HepG2 (cell line): ENCODE data around the gene AHSG. TPM values are rescaled to one million over a fixed set of nuclear protein-coding genes. Genes with fewer than 3 reads are reported as not detected.

Source experiments
- EED ChIP-seq: sonication (generic); formaldehyde crosslinking; IDR thresholded peaks from 2 replicates; pipeline ENCODE4 v1.5.0; 2020; ENCODE audit warnings: mild to moderate bottlenecking, missing genetic modification reagents
- ETV5 ChIP-seq: IDR thresholded peaks from 2 replicates; pipeline ENCODE4 v1.6.1; 2018; ENCODE audit warnings: missing biosample characterization, missing genetic modification reagents, inconsistent platforms, borderline replicate concordance
- FOXP1 ChIP-seq, 2 experiments: fragments of 450-650 bp in 1 of 2; IDR thresholded peaks; 2 replicates each; pipeline ENCODE4 v1.6.1; 2017 to 2018; ENCODE audit warnings: antibody characterized with exemption in 1 of 2
- GMEB2 ChIP-seq: IDR thresholded peaks from 2 replicates; pipeline ENCODE4 v1.6.1; 2016; ENCODE audit warnings: missing biosample characterization, missing genetic modification reagents, low read depth
- HES4 ChIP-seq: sonication (generic); formaldehyde crosslinking; IDR thresholded peaks from 2 replicates; pipeline ENCODE4 v1.9.0; 2021; ENCODE audit warnings: mild to moderate bottlenecking, missing genetic modification reagents, borderline replicate concordance
- HHEX ChIP-seq: IDR thresholded peaks from 2 replicates; pipeline ENCODE4 v1.6.1; 2016; ENCODE audit warnings: control low read depth
- HNRNPLL ChIP-seq: fragments of 200-400 bp; formaldehyde crosslinking; IDR thresholded peaks from 2 replicates; pipeline ENCODE4 v1.6.1; 2017; ENCODE audit warnings: mild to moderate bottlenecking, low read depth, low read length; ENCODE audit not compliant: poor library complexity, severe bottlenecking
- IKZF1 ChIP-seq: fragments of 450-650 bp; IDR thresholded peaks from 2 replicates; pipeline ENCODE4 v1.7.1; 2016
- JARID2 ChIP-seq: sonication (generic); formaldehyde crosslinking; IDR thresholded peaks from 2 replicates; pipeline ENCODE4 v1.8.1; 2023; ENCODE audit warnings: missing genetic modification reagents, inconsistent platforms; ENCODE audit not compliant: insufficient replicate concordance
- NCOR1 ChIP-seq: fragments of 200-600 bp; sonication (generic); IDR thresholded peaks from 2 replicates; pipeline ENCODE4 v1.7.0; 2017; ENCODE audit warnings: antibody characterized with exemption, low read length, borderline replicate concordance
- NR2F6 ChIP-seq, 2 experiments: IDR thresholded peaks; 2 replicates each; pipeline ENCODE4 v1.6.1; 2016; ENCODE audit warnings: antibody characterized with exemption in 1 of 2, mild to moderate bottlenecking in 1 of 2
- ONECUT2 ChIP-seq: sonication (generic); formaldehyde crosslinking; IDR thresholded peaks from 2 replicates; pipeline ENCODE4 v1.4.0; 2020; ENCODE audit warnings: missing genetic modification reagents
- PPARG ChIP-seq: conservative IDR thresholded peaks from 2 replicates; pipeline ENCODE4 v1.6.1; 2016; ENCODE audit warnings: missing biosample characterization, missing genetic modification reagents
- PREB ChIP-seq: sonication (generic); formaldehyde crosslinking; IDR thresholded peaks from 2 replicates; pipeline ENCODE4 v1.4.0; 2020; ENCODE audit warnings: missing genetic modification reagents
- PTBP1 ChIP-seq: fragments of 200-400 bp; formaldehyde crosslinking; IDR thresholded peaks from 2 replicates; pipeline ENCODE4 v1.6.1; 2018; ENCODE audit warnings: low read length, low read depth; ENCODE audit not compliant: poor library complexity, severe bottlenecking
- RAD51 ChIP-seq: fragments of 450-650 bp; IDR thresholded peaks from 2 replicates; pipeline ENCODE4 v1.6.1; 2016; ENCODE audit warnings: borderline replicate concordance
- SAP130 ChIP-seq: IDR thresholded peaks from 2 replicates; pipeline ENCODE4 v1.6.1; 2016; ENCODE audit warnings: low read depth
- SMC3 ChIP-seq: IDR thresholded peaks from 2 replicates; pipeline ENCODE4 v1.6.1; 2011; ENCODE audit warnings: low read length, improper control_type of control experiment
- ZBTB1 ChIP-seq: sonication (generic); formaldehyde crosslinking; IDR thresholded peaks from 2 replicates; pipeline ENCODE4 v1.4.0; 2020; ENCODE audit warnings: missing genetic modification reagents, borderline replicate concordance
- ZBTB39 ChIP-seq: sonication (generic); formaldehyde crosslinking; IDR thresholded peaks from 2 replicates; pipeline ENCODE4 v1.5.0; 2020; ENCODE audit warnings: missing genetic modification reagents
- ZBTB7B ChIP-seq: sonication (generic); formaldehyde crosslinking; IDR thresholded peaks from 2 replicates; pipeline ENCODE4 v1.4.0; 2020; ENCODE audit warnings: missing genetic modification reagents
- ZFP36 ChIP-seq: fragments of 150-350 bp; IDR thresholded peaks from 2 replicates; pipeline ENCODE4 v1.6.1; 2018; ENCODE audit warnings: borderline replicate concordance, low read length, low read depth; ENCODE audit not compliant: partially characterized antibody
- ZNF136 ChIP-seq: sonication (generic); formaldehyde crosslinking; IDR thresholded peaks from 2 replicates; pipeline ENCODE4 v1.8.1; 2022; ENCODE audit warnings: low read depth, mild to moderate bottlenecking, moderate library complexity, missing genetic modification reagents
- ZNF138 ChIP-seq: sonication (generic); formaldehyde crosslinking; IDR thresholded peaks from 2 replicates; pipeline ENCODE4 v1.5.0; 2020; ENCODE audit warnings: mild to moderate bottlenecking, low read depth, missing genetic modification reagents
- ZNF143 ChIP-seq: sonication (generic); formaldehyde crosslinking; IDR thresholded peaks from 2 replicates; pipeline ENCODE4 v1.4.0; 2020; ENCODE audit warnings: missing genetic modification reagents
- ZNF24 ChIP-seq: fragments of 450-650 bp; IDR thresholded peaks from 2 replicates; pipeline ENCODE4 v1.6.1; 2017; ENCODE audit warnings: antibody characterized with exemption, mild to moderate bottlenecking
- ZNF629 ChIP-seq: sonication (generic); formaldehyde crosslinking; conservative IDR thresholded peaks from 2 replicates; pipeline ENCODE4 v1.5.0; 2020; ENCODE audit warnings: missing genetic modification reagents
- ZNF746 ChIP-seq: sonication (generic); formaldehyde crosslinking; IDR thresholded peaks from 2 replicates; pipeline ENCODE4 v1.8.0; 2022; ENCODE audit warnings: mild to moderate bottlenecking, missing genetic modification reagents
- polyA plus RNA-seq, 8 experiments: library from polyadenylated mRNA; depleted of rRNA in 3 of 8; stranded (reverse) in 7 of 8; unstranded in 1 of 8; fragments of >200 nt; fragmentation: Illumina TruSeq in 4 of 8; extraction: Trizol in 4 of 8; gene quantifications; 2 replicates each; pipeline versions ENCODE4 v1.2.1 to v1.2.3, GENCODE V29; 2011 to 2016; ENCODE audit warnings: low read depth in 4 of 8, missing spikeins in 1 of 8, mixed read lengths in 1 of 8; ENCODE audit not compliant: insufficient read depth in 1 of 8
- total RNA-seq, 5 experiments: library from RNA; depleted of rRNA; stranded (reverse); fragments of >200 nt; fragmentation: Illumina TruSeq; extraction: Trizol; gene quantifications; 2 replicates each; pipeline ENCODE4 v1.2.3, GENCODE V29; 2016; ENCODE audit warnings: low read depth in 1 of 5

Gene AHSG
- total and polyA plus RNA-seq, 2 of the 13 experiments (the other 11 are each of a cell fraction or from before 2014, with no cell fraction given) = 2,043 to 19,152 TPM

GRCh38 chr3:186599142-186599784 lies 13.6 kb upstream of the AHSG start (continued):
- TF ChIP-seq HNRNPLL (no peak), SAP130 (CRISPR knock-in tag) (peak; percentile 78), ZNF143 (CRISPR knock-in tag) (no peak), ZBTB1 (no peak), ZFP36 (no peak), ZNF746 (CRISPR knock-in tag) (0 out of 2 replicates have a peak, but pooled peaks have one; percentile 38), ZBTB7B (CRISPR knock-in tag) (peak; percentile 63; the same call in 1 of the 2 replicates), FOXP1 (IDR thresholded peaks at IDR 0.05) (no peak), FOXP1 (CRISPR knock-in tag; IDR thresholded peaks at IDR 0.05) (peak; percentile 50), RAD51 (no peak), HHEX (CRISPR knock-in tag) (no peak), ZNF138 (CRISPR knock-in tag) (no peak), ZNF629 (CRISPR knock-in tag) (0 out of 2 replicates have a peak, but pooled peaks have one; percentile 30), NCOR1 (peak; percentile 98), EED (CRISPR knock-in tag) (no peak), GMEB2 (no peak), ONECUT2 (CRISPR knock-in tag) (peak; percentile 89), ZBTB39 (CRISPR knock-in tag) (0 out of 2 replicates have a peak, but pooled peaks have one; percentile 68), JARID2 (peak; percentile 31), PTBP1 (no peak), SMC3 (no peak), ETV5 (peak; percentile 88; the same call in 1 of the 2 replicates), NR2F6 (IDR thresholded peaks at IDR 0.05) (peak; percentile 93), NR2F6 (CRISPR knock-in tag; IDR thresholded peaks at IDR 0.05) (peak; percentile 95), ZNF136 (CRISPR knock-in tag) (no peak; the same call in 1 of the 2 replicates), IKZF1 (no peak), PREB (no peak), PPARG (CRISPR knock-in tag) (peak; percentile 88), HES4 (CRISPR knock-in tag) (no peak), ZNF24 (0 out of 2 replicates have a peak, but pooled peaks have one; percentile 45)
